Stimulated activated CD8-positive, alpha-beta memory T cell treated with anti-CD3 and anti-CD28 coated beads, Interleukin-15, amount 100 ng/mL, for 48 hours (primary cell): ENCODE results near the gene ZNF492.
"Not testable (repeated sequence)": the region's sequence is repeated elsewhere in the genome, so short reads cannot be mapped to it uniquely, and the experiment has no call there.

Experiments
- DNase-seq, 2 donors: peaks; one replicate each; pipeline ENCODE4 v3.0.0-alpha.2; 2020; ENCODE audit warnings: low read depth in 2 of 2

The ZNF492 gene

GRCh38 chr19:22617181-22617580 is 16.9 kb upstream of the ZNF492 start:
- not testable (repeated sequence) for DNase-seq

GRCh38 chr19:22617614-22618320 is 16.4 kb upstream of the ZNF492 start:
- DNase-seq, result no peak

- no peak for DNase-seq
Observed at GRCh38 chr19:22619371-22619770, 14.8 kb upstream of the ZNF492 start.

GRCh38 chr19:22619932-22620331 is 14.2 kb upstream of the ZNF492 start:
- DNase-seq, result no peak

- DNase-seq, result no peak
Observed at GRCh38 chr19:22620401-22620800, 13.7 kb upstream of the ZNF492 start.

GRCh38 chr19:22620912-22621311 is 13.2 kb upstream of the ZNF492 start:
- no peak for DNase-seq

- no peak for DNase-seq
Observed at GRCh38 chr19:22622020-22622419, 12.1 kb upstream of the ZNF492 start.

- DNase-seq, result no peak
Observed at GRCh38 chr19:22622901-22623840, 11.0 kb upstream of the ZNF492 start.

GRCh38 chr19:22623841-22624221 is 10.3 kb upstream of the ZNF492 start:
- no peak for DNase-seq

- DNase-seq, result no peak
Observed at GRCh38 chr19:22625266-22626035, 8.7 kb upstream of the ZNF492 start.

GRCh38 chr19:22627526-22627925 is 6.6 kb upstream of the ZNF492 start:
- DNase-seq, result no peak

GRCh38 chr19:22628401-22628800 is 5.7 kb upstream of the ZNF492 start:
- DNase-seq, result no peak

GRCh38 chr19:22634450-22634827 is 315 bp downstream of the ZNF492 start:
- no peak for DNase-seq

GRCh38 chr19:22685493-22685892 is 51.4 kb downstream of the ZNF492 start:
- not testable (repeated sequence) for DNase-seq

GRCh38 chr19:22702661-22703060 is 68.5 kb downstream of the ZNF492 start:
- DNase-seq, result not testable (repeated sequence)

GRCh38 chr19:22703096-22703495 is 69.0 kb downstream of the ZNF492 start:
- not testable (repeated sequence) for DNase-seq

- DNase-seq, result no peak
Observed at GRCh38 chr19:22708983-22709382, 74.9 kb downstream of the ZNF492 start.
